CD4-positive, alpha-beta T cell treated with Interleukin-1 beta for 1 hour (primary cell): Measurements from ENCODE around the gene WSB1.

ENCODE experiments used
- DNase-seq, 2 donors: peaks; one replicate each; pipeline ENCODE4 v3.0.0-alpha.2; 2020 to 2022

The WSB1 gene

GRCh38 chr17:27339836-27340550 lies 46.1 kb downstream of the WSB1 start:
- DNase-seq: peak in 1 of 2 donors; percentile 24

GRCh38 chr17:27340575-27340974 lies 46.7 kb downstream of the WSB1 start:
- DNase-seq: no peak

- no peak for DNase-seq
Observed at GRCh38 chr17:27341041-27341471, 47.1 kb downstream of the WSB1 start.

- no peak for DNase-seq
Observed at GRCh38 chr17:27342059-27342458, 48.1 kb downstream of the WSB1 start.

- no peak for DNase-seq
Observed at GRCh38 chr17:27343294-27343693, 49.4 kb downstream of the WSB1 start.

GRCh38 chr17:27343977-27344607 lies 50.2 kb downstream of the WSB1 start:
- no peak for DNase-seq

GRCh38 chr17:27345141-27345904 lies 51.4 kb downstream of the WSB1 start:
- no peak for DNase-seq

GRCh38 chr17:27346228-27346899 lies 52.5 kb downstream of the WSB1 start:
- DNase-seq: no peak

- no peak for DNase-seq
Observed at GRCh38 chr17:27348196-27348595, 54.3 kb downstream of the WSB1 start.

- DNase-seq: no peak
Observed at GRCh38 chr17:27349540-27350021, 55.7 kb downstream of the WSB1 start.

- DNase-seq: no peak
Observed at GRCh38 chr17:27351759-27352158, 57.8 kb downstream of the WSB1 start.

- DNase-seq: no peak
Observed at GRCh38 chr17:27352448-27353032, 58.6 kb downstream of the WSB1 start.

- no peak for DNase-seq
Observed at GRCh38 chr17:27353033-27353460, 59.1 kb downstream of the WSB1 start.

GRCh38 chr17:27353461-27354050 lies 59.6 kb downstream of the WSB1 start:
- DNase-seq: peak; percentile 91 to 92

GRCh38 chr17:27354051-27354490 lies 60.2 kb downstream of the WSB1 start:
- DNase-seq: no peak

GRCh38 chr17:27354491-27355081 lies 60.7 kb downstream of the WSB1 start:
- DNase-seq: no peak

GRCh38 chr17:27355419-27355818 lies 61.5 kb downstream of the WSB1 start:
- DNase-seq: no peak

- no peak for DNase-seq
Observed at GRCh38 chr17:27356091-27356705, 62.3 kb downstream of the WSB1 start.

- no peak for DNase-seq
Observed at GRCh38 chr17:27357236-27357635, 63.3 kb downstream of the WSB1 start.

GRCh38 chr17:27360507-27360906 lies 66.6 kb downstream of the WSB1 start:
- no peak for DNase-seq

- no peak for DNase-seq
Observed at GRCh38 chr17:27361695-27362094, 67.8 kb downstream of the WSB1 start.
